Thoracic aorta endothelial cell (primary cell): ENCODE measurements around the gene CEACAM18. TPM values are rescaled to one million over a fixed set of nuclear protein-coding genes. Genes with fewer than 3 reads are reported as not detected.

ENCODE experiments used
- small RNA-seq: library from RNA; depleted of rRNA; stranded (forward); fragments of <200 nt; gene quantifications from one replicate; pipeline ENCODE3, GENCODE V24; 2012
- total RNA-seq: library from RNA; depleted of rRNA; stranded (reverse); fragments of >200 nt; gene quantifications from 2 replicates; pipeline ENCODE4 v1.2.3, GENCODE V29; 2012

The CEACAM18 gene
- total RNA-seq, result not detected in 2 replicates

GRCh38 chr19:51478381-51479234, at the start of gene CEACAM18:
Gene CEACAM18, plus strand, starts transcription at chr19:51478539.

GRCh38 chr19:51458051-51458645, 20.2 kb upstream of the CEACAM18 start, which contains the start of gene SIGLEC8:
Gene SIGLEC8, minus strand, starts transcription at chr19:51458454. Its CDS starts 67 bp downstream, at chr19:51458387.

GRCh38 chr19:51501594-51502263, 23.4 kb downstream of the CEACAM18 start, which contains the start of gene SIGLEC12:
Gene SIGLEC12, minus strand, starts transcription at chr19:51501800. Its CDS starts 67 bp downstream, at chr19:51501733.

GRCh38 chr19:51531349-51532315, 53.3 kb downstream of the CEACAM18 start, which contains the start of gene SIGLEC6:
Gene SIGLEC6, minus strand, starts transcription at chr19:51531670. Its CDS starts 22 bp downstream, at chr19:51531648.

Small RNA genes lying within 50 kb of the gene (small RNA-seq; reads per million reads assigned to genes)
- gene AC020914.3 (not detected), gene AC020914.5 (not detected)

Other genes starting within 250 kb of the CEACAM18 start
- not detected in 2 replicates for gene SIGLECL1, start 227.5 kb upstream of the CEACAM18 start, total RNA-seq
- not detected in 2 replicates for gene IGLON5, start 166.9 kb upstream of the CEACAM18 start, total RNA-seq
- 0.27 and 0.29 TPM in 2 replicates for gene VSIG10L, start 136.4 kb upstream of the CEACAM18 start, total RNA-seq
- 47.1 and 71.4 TPM in 2 replicates for gene ETFB, start 112.2 kb upstream of the CEACAM18 start, total RNA-seq
- gene CLDND2, start 109.5 kb upstream of the CEACAM18 start, total RNA-seq, result not detected in 2 replicates
- not detected in 2 replicates for gene NKG7, start 105.9 kb upstream of the CEACAM18 start, total RNA-seq
- gene LIM2, start 90.6 kb upstream of the CEACAM18 start, total RNA-seq, result not detected in 2 replicates
- not detected in 2 replicates for gene C19orf84, start 87.9 kb upstream of the CEACAM18 start, total RNA-seq
- not detected in 2 replicates for gene SIGLEC10, start 60.9 kb upstream of the CEACAM18 start, total RNA-seq
- not detected in 2 replicates for gene SIGLEC8, start 20.1 kb upstream of the CEACAM18 start, total RNA-seq
- not detected in 2 replicates for gene SIGLEC12, start 23.3 kb downstream of the CEACAM18 start, total RNA-seq
- not detected in 2 replicates for gene SIGLEC6, start 53.1 kb downstream of the CEACAM18 start, total RNA-seq
- gene ZNF175, start 92.7 kb downstream of the CEACAM18 start, total RNA-seq, result 9.6 and 14.4 TPM in 2 replicates
- gene SIGLEC5, start 151.9 kb downstream of the CEACAM18 start, total RNA-seq, result not detected in 2 replicates
- gene SIGLEC14, start 168.3 kb downstream of the CEACAM18 start, total RNA-seq, result 0.14 TPM in 1 of 2 replicates, not detected in the other
- 7.0 and 8.0 TPM in 2 replicates for gene SPACA6, start 214.8 kb downstream of the CEACAM18 start, total RNA-seq
- gene HAS1, start 245.5 kb downstream of the CEACAM18 start, total RNA-seq, result not detected in 2 replicates